Central memory CD8-positive, alpha-beta T cell (primary cell): ENCODE measurements around the gene LCP2.

ENCODE experiments used
- ATAC-seq: fragments of 150-1000 bp; cut with Tn5 transposase; replicated peaks from 2 replicates; pipeline ENCODE4 v1.10.0; 2022; ENCODE audit warnings: mild to moderate bottlenecking, moderate FRiP score, moderate number of reproducible peaks; ENCODE audit not compliant: poor library complexity, severe bottlenecking; ENCODE audit errors: extremely low read depth
- DNase-seq, 2 donors: peaks; one replicate each; pipeline ENCODE4 v3.0.0; 2021; ENCODE audit warnings: low spot score in 2 of 2
- H3K27ac Mint-ChIP-seq: one replicate; pipeline ENCODE4 v1.8.0; 2022; ENCODE audit warnings: low read depth, mild to moderate bottlenecking, moderate library complexity, mixed read lengths
- H3K27me3 Mint-ChIP-seq: one replicate; pipeline ENCODE4 v1.8.0; 2022; ENCODE audit warnings: mixed read lengths
- H3K36me3 Mint-ChIP-seq: one replicate; pipeline ENCODE4 v1.8.0; 2022; ENCODE audit warnings: mild to moderate bottlenecking, moderate library complexity, mixed read lengths; ENCODE audit not compliant: insufficient read depth
- H3K4me1 Mint-ChIP-seq: one replicate; pipeline ENCODE4 v1.8.0; 2022; ENCODE audit warnings: mixed read lengths
- H3K4me3 Mint-ChIP-seq: one replicate; pipeline ENCODE4 v1.8.0; 2022; ENCODE audit warnings: mild to moderate bottlenecking, moderate library complexity, mixed read lengths
- H3K9me3 Mint-ChIP-seq: one replicate; pipeline ENCODE4 v1.8.0; 2022; ENCODE audit warnings: mixed read lengths

Gene LCP2

GRCh38 chr5:170201311-170201710 lies 96.3 kb downstream of the LCP2 start:
- Mint-ChIP-seq H3K4me3 (no peak overlapping the region), H3K4me1 (no peaks in the 10 kb centered on the region), H3K27ac (no peak overlapping the region), H3K27me3 (peaks cover 44% of the 10 kb centered on the region), H3K36me3 (no peaks in the 10 kb centered on the region), H3K9me3 (no peaks in the 10 kb centered on the region)
- DNase-seq (no peak), ATAC-seq (no peak)

GRCh38 chr5:170200876-170201275 lies 96.7 kb downstream of the LCP2 start:
- ATAC-seq: no peak
- no peak overlapping the region for H3K4me3 Mint-ChIP-seq
- DNase-seq: no peak

More at GRCh38 chr5:170200876-170201275, 96.7 kb downstream of the LCP2 start:
- Mint-ChIP-seq H3K9me3 (no peaks in the 10 kb centered on the region), H3K36me3 (no peaks in the 10 kb centered on the region), H3K4me1 (no peaks in the 10 kb centered on the region), H3K27ac (no peak overlapping the region), H3K27me3 (peaks cover 46% of the 10 kb centered on the region)
